ENCODE measurements around the gene NDFIP1.

Gene NDFIP1

GRCh38 chr5:142118155-142118686, 9.6 kb downstream of the NDFIP1 start:
- TF ChIP-seq, protein P1, sequence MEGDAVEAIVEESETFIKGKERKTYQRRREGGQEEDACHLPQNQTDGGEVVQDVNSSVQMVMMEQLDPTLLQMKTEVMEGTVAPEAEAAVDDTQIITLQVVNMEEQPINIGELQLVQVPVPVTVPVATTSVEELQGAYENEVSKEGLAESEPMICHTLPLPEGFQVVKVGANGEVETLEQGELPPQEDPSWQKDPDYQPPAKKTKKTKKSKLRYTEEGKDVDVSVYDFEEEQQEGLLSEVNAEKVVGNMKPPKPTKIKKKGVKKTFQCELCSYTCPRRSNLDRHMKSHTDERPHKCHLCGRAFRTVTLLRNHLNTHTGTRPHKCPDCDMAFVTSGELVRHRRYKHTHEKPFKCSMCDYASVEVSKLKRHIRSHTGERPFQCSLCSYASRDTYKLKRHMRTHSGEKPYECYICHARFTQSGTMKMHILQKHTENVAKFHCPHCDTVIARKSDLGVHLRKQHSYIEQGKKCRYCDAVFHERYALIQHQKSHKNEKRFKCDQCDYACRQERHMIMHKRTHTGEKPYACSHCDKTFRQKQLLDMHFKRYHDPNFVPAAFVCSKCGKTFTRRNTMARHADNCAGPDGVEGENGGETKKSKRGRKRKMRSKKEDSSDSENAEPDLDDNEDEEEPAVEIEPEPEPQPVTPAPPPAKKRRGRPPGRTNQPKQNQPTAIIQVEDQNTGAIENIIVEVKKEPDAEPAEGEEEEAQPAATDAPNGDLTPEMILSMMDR (conservative IDR thresholded peaks at IDR 0.05; ENCODE audit: low read length): no peak
- no peak overlapping the region for H3K4me3 ChIP-seq (ENCODE audit: low read length)
- DNase-seq (ENCODE audit: low read depth): no peak

DNA sequence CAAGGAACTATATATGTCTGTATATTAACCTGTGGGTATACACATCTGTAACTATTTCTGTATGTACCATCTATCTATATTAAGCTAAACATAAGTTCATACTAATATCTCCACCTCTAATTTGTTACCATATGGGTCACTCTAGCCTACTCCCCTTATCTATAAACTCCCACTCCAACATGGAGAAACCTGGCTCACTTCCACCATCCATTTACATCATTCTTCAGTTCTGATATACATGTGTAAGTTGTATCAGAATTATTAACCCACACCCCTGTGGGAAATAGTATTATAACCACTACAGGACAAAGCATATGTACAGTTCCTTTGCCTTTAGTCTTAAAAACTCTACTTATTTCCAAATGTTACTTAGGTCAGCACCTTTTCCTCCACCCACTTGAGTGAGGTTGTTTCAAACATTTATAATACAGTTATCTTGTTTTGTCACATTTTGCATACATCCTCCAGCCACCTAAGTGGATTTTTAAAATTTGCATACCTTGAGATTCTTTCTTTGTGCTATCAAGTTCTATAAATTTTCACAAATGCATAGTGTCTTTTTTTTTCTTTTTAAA, 10.6 kb downstream of the NDFIP1 start:
- no peak for DNase-seq (ENCODE audit: low read depth)
- TF ChIP-seq, protein P1 (conservative IDR thresholded peaks at IDR 0.05; ENCODE audit: low read length): no peak
- H3K4me3 ChIP-seq (ENCODE audit: low read length): no peak overlapping the region

- TF ChIP-seq, protein P1 (conservative IDR thresholded peaks at IDR 0.05; ENCODE audit: low read length): no peak
- no peak overlapping the region for H3K4me3 ChIP-seq (ENCODE audit: low read length)
Observed at GRCh38 chr5:142120247-142120935, 11.8 kb downstream of the NDFIP1 start.

GRCh38 chr5:142122121-142122520, 13.5 kb downstream of the NDFIP1 start:
- H3K4me3 ChIP-seq (ENCODE audit: low read length): no peak overlapping the region
- DNase-seq (ENCODE audit: low read depth): no peak
- TF ChIP-seq, protein P1 (conservative IDR thresholded peaks at IDR 0.05; ENCODE audit: low read length): no peak

More at GRCh38 chr5:142120247-142120935, 11.8 kb downstream of the NDFIP1 start:
- DNase-seq (ENCODE audit: low read depth): no peak

GRCh38 chr5:142125378-142125777, 16.8 kb downstream of the NDFIP1 start:
- DNase-seq (ENCODE audit: low read depth): no peak
- no peak overlapping the region for H3K4me3 ChIP-seq (ENCODE audit: low read length)

GRCh38 chr5:142125963-142126362, 17.4 kb downstream of the NDFIP1 start:
- DNase-seq (ENCODE audit: low read depth): no peak
- TF ChIP-seq, protein P1 (conservative IDR thresholded peaks at IDR 0.05; ENCODE audit: low read length): no peak
- H3K4me3 ChIP-seq (ENCODE audit: low read length): no peak overlapping the region

More at GRCh38 chr5:142125378-142125777, 16.8 kb downstream of the NDFIP1 start:
- TF ChIP-seq, protein P1 (conservative IDR thresholded peaks at IDR 0.05; ENCODE audit: low read length): no peak
